Activated CD8-positive, alpha-beta T cell treated with anti-CD3 and anti-CD28 coated beads for 36 hours (primary cell): ENCODE results near the gene RNF157. TPM values are rescaled to one million over a fixed set of nuclear protein-coding genes. Genes with fewer than 3 reads are reported as not detected.
A peak's percentile ranks its signal among the peaks of the same experiment; 100 is the strongest.
"Not testable (repeated sequence)": the region's sequence is repeated elsewhere in the genome, so short reads cannot be mapped to it uniquely, and the experiment has no call there.

ENCODE experiments used
- ATAC-seq: fragments of 200-7000 bp; cut with Tn5 transposase; one replicate; pipeline ENCODE4 v1.10.0; 2021; ENCODE audit warnings: mild to moderate bottlenecking, moderate library complexity
- CTCF ChIA-PET: fragments of 350-600 bp; sonication (Branson Sonifier 250); formaldehyde crosslinking; loops from one replicate; lab custom pipeline; 2021; ENCODE audit warnings: antibody characterized with exemption; lab: Charles Lee
- POLR2A ChIA-PET: fragments of 350-600 bp; sonication (Branson Sonifier 250); formaldehyde crosslinking; loops from one replicate; lab custom pipeline; 2021; ENCODE audit warnings: antibody characterized with exemption; lab: Charles Lee
- DNase-seq: peaks from one replicate; pipeline ENCODE4 v3.0.0-alpha.2; 2020
- H3K27ac Mint-ChIP-seq: one replicate; pipeline ENCODE4 v1.8.0; 2021; ENCODE audit warnings: mild to moderate bottlenecking, mixed read lengths
- H3K27me3 Mint-ChIP-seq: one replicate; pipeline ENCODE4 v1.8.0; 2021; ENCODE audit warnings: mixed read lengths
- H3K36me3 Mint-ChIP-seq: one replicate; pipeline ENCODE4 v1.8.0; 2021; ENCODE audit warnings: low read depth, mixed read lengths
- H3K4me1 Mint-ChIP-seq: one replicate; pipeline ENCODE4 v1.8.0; 2021; ENCODE audit warnings: low read depth, mixed read lengths
- H3K4me3 Mint-ChIP-seq: one replicate; pipeline ENCODE4 v1.8.0; 2021; ENCODE audit warnings: mild to moderate bottlenecking, moderate library complexity, mixed read lengths
- H3K9me3 Mint-ChIP-seq: one replicate; pipeline ENCODE4 v1.8.0; 2021; ENCODE audit warnings: mixed read lengths
- CTCF ChIP-seq: fragments of 200-600 bp; IDR thresholded peaks from one replicate; pipeline ENCODE4 v1.8.0; 2022; ENCODE audit warnings: antibody characterized with exemption, mild to moderate bottlenecking
- intact Hi-C: fragments of 100-400 bp; cut with micrococcal nuclease; formaldehyde crosslinking; loops from one replicate; pipeline ENCODE4 v1.10.0; 2022
- total RNA-seq, 2 experiments: library from RNA; stranded (reverse); gene quantifications; one replicate each; pipeline ENCODE4 v1.2.3, GENCODE V29; 2021

The RNF157 gene
- total RNA-seq, 2 experiments from 2014 or later = 37.2 to 44.5 TPM

- intact Hi-C loops = no loop called here
- POLR2A ChIA-PET = interaction anchor here (0.8 to 29.4 kb wide), 4 partner anchors 7 to 77 kb away, joined by 3 to 960 read pairs (median 830); partner anchors contain the start of genes RNF157 and UBALD2
- ATAC-seq (no peak), DNase-seq (no peak)
- peaks cover 3% of the 10 kb centered on the region for H3K9me3 Mint-ChIP-seq
- TF ChIP-seq CTCF = no peak
- no peak overlapping the region for H3K4me3 Mint-ChIP-seq
- CTCF ChIA-PET = interaction anchor here (1.6 to 3.5 kb wide), 3 partner anchors 10 to 19 kb away, joined by 3 to 14 read pairs (median 12); no protein-coding TSS in a partner anchor
- H3K4me1 Mint-ChIP-seq = peaks cover 52% of the 10 kb centered on the region
- no peaks in the 10 kb centered on the region for H3K27me3 Mint-ChIP-seq
- peaks cover 5% of the 10 kb centered on the region for H3K36me3 Mint-ChIP-seq
- H3K27ac Mint-ChIP-seq = no peak overlapping the region
Measured at GRCh38 chr17:76260220-76260619, 19.9 kb upstream of the RNF157 start.

GRCh38 chr17:76256430-76257050 lies 16.2 kb upstream of the RNF157 start:
- intact Hi-C loops, H3K27me3 Mint-ChIP-seq, H3K36me3 Mint-ChIP-seq, H3K9me3 Mint-ChIP-seq: not testable (repeated sequence)
- Mint-ChIP-seq H3K27ac (peak overlapping the region; percentile 95), H3K4me1 (peaks cover 46% of the 10 kb centered on the region), H3K4me3 (peak overlapping the region; percentile 76)
- peak; percentile 84 for ATAC-seq
- peak; percentile 80 for DNase-seq
- ChIA-PET POLR2A (interaction anchor here (0.5 to 29.4 kb wide), 17 partner anchors 5 to 724 kb away, joined by 3 to 960 read pairs (median 4); partner anchors contain the start of genes EXOC7, FOXJ1, RNF157 and UBALD2), CTCF (interaction anchor here (0.7 to 2.9 kb wide), 9 partner anchors 9 to 131 kb away, joined by 3 to 14 read pairs (median 5); no protein-coding TSS in a partner anchor)

- CTCF ChIA-PET = interaction anchor here (0.9 to 2.9 kb wide), 7 partner anchors 8 to 76 kb away, joined by 3 to 14 read pairs (median 5); no protein-coding TSS in a partner anchor
- no peak for ATAC-seq
- no peak for TF ChIP-seq CTCF
- H3K4me3 Mint-ChIP-seq = peak overlapping the region; percentile 76
- peaks cover 3% of the 10 kb centered on the region for H3K9me3 Mint-ChIP-seq
- DNase-seq = peak; percentile 15
- intact Hi-C loops = no loop called here
- peaks cover 49% of the 10 kb centered on the region for H3K4me1 Mint-ChIP-seq
- H3K36me3 Mint-ChIP-seq = peaks cover 5% of the 10 kb centered on the region
- H3K27me3 Mint-ChIP-seq = no peaks in the 10 kb centered on the region
- POLR2A ChIA-PET = interaction anchor here (0.5 to 29.4 kb wide), 17 partner anchors 5 to 724 kb away, joined by 3 to 960 read pairs (median 4); partner anchors contain the start of genes EXOC7, FOXJ1, RNF157 and UBALD2
- H3K27ac Mint-ChIP-seq = peak overlapping the region; percentile 95
Measured at GRCh38 chr17:76255801-76256429, 15.6 kb upstream of the RNF157 start.

GRCh38 chr17:76254275-76254674 lies 14.0 kb upstream of the RNF157 start:
- Mint-ChIP-seq H3K27ac (no peak overlapping the region), H3K4me1 (peaks cover 49% of the 10 kb centered on the region), H3K27me3 (no peaks in the 10 kb centered on the region), H3K9me3 (peaks cover 3% of the 10 kb centered on the region), H3K36me3 (peaks cover 5% of the 10 kb centered on the region), H3K4me3 (no peak overlapping the region)
- POLR2A ChIA-PET = interaction anchor here (25.2 to 29.4 kb wide), 3 partner anchors 3 to 71 kb away, joined by 700 to 960 read pairs (median 960); partner anchors contain the start of genes RNF157 and UBALD2
- no peak for TF ChIP-seq CTCF
- DNase-seq (no peak), ATAC-seq (no peak)
- CTCF ChIA-PET = interaction anchor here (0.8 to 1.4 kb wide), 4 partner anchors 7 to 47 kb away, joined by 3 to 5 read pairs (median 4); no protein-coding TSS in a partner anchor
- intact Hi-C loops = no loop called here

- intact Hi-C loops = no loop called here
- H3K9me3 Mint-ChIP-seq = peaks cover 3% of the 10 kb centered on the region
- no peaks in the 10 kb centered on the region for H3K27me3 Mint-ChIP-seq
- ATAC-seq = no peak
- H3K4me3 Mint-ChIP-seq = no peak overlapping the region
- CTCF ChIA-PET = interaction anchor here (0.8 to 1.4 kb wide), 4 partner anchors 7 to 47 kb away, joined by 3 to 5 read pairs (median 4); no protein-coding TSS in a partner anchor
- H3K36me3 Mint-ChIP-seq = peaks cover 5% of the 10 kb centered on the region
- POLR2A ChIA-PET = interaction anchor here (25.2 to 29.4 kb wide), 3 partner anchors 3 to 70 kb away, joined by 700 to 960 read pairs (median 960); partner anchors contain the start of genes RNF157 and UBALD2
- no peak overlapping the region for H3K27ac Mint-ChIP-seq
- H3K4me1 Mint-ChIP-seq = peaks cover 49% of the 10 kb centered on the region
- no peak for TF ChIP-seq CTCF
- no peak for DNase-seq
Measured at GRCh38 chr17:76253841-76254240, 13.5 kb upstream of the RNF157 start.

GRCh38 chr17:76252967-76253766 lies 12.9 kb upstream of the RNF157 start:
- H3K36me3 Mint-ChIP-seq, ATAC-seq, H3K9me3 Mint-ChIP-seq, H3K27me3 Mint-ChIP-seq, intact Hi-C loops: not testable (repeated sequence)
- DNase-seq = peak; percentile 11
- peak overlapping the region; percentile 58 for H3K4me3 Mint-ChIP-seq
- H3K27ac Mint-ChIP-seq = peak overlapping the region; percentile 93
- CTCF ChIA-PET = interaction anchor here (0.8 to 1.4 kb wide), 3 partner anchors 10 to 46 kb away, joined by 3 to 5 read pairs (median 4); no protein-coding TSS in a partner anchor
- H3K4me1 Mint-ChIP-seq = peaks cover 52% of the 10 kb centered on the region
- POLR2A ChIA-PET = interaction anchor here (25.2 to 29.4 kb wide), 3 partner anchors 2 to 70 kb away, joined by 700 to 960 read pairs (median 960); partner anchors contain the start of genes RNF157 and UBALD2
